Measurements from ENCODE around the gene NUTM1.

The NUTM1 gene, protein sequence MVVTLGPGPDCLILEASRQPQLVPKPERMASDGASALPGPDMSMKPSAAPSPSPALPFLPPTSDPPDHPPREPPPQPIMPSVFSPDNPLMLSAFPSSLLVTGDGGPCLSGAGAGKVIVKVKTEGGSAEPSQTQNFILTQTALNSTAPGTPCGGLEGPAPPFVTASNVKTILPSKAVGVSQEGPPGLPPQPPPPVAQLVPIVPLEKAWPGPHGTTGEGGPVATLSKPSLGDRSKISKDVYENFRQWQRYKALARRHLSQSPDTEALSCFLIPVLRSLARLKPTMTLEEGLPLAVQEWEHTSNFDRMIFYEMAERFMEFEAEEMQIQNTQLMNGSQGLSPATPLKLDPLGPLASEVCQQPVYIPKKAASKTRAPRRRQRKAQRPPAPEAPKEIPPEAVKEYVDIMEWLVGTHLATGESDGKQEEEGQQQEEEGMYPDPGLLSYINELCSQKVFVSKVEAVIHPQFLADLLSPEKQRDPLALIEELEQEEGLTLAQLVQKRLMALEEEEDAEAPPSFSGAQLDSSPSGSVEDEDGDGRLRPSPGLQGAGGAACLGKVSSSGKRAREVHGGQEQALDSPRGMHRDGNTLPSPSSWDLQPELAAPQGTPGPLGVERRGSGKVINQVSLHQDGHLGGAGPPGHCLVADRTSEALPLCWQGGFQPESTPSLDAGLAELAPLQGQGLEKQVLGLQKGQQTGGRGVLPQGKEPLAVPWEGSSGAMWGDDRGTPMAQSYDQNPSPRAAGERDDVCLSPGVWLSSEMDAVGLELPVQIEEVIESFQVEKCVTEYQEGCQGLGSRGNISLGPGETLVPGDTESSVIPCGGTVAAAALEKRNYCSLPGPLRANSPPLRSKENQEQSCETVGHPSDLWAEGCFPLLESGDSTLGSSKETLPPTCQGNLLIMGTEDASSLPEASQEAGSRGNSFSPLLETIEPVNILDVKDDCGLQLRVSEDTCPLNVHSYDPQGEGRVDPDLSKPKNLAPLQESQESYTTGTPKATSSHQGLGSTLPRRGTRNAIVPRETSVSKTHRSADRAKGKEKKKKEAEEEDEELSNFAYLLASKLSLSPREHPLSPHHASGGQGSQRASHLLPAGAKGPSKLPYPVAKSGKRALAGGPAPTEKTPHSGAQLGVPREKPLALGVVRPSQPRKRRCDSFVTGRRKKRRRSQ

DNA sequence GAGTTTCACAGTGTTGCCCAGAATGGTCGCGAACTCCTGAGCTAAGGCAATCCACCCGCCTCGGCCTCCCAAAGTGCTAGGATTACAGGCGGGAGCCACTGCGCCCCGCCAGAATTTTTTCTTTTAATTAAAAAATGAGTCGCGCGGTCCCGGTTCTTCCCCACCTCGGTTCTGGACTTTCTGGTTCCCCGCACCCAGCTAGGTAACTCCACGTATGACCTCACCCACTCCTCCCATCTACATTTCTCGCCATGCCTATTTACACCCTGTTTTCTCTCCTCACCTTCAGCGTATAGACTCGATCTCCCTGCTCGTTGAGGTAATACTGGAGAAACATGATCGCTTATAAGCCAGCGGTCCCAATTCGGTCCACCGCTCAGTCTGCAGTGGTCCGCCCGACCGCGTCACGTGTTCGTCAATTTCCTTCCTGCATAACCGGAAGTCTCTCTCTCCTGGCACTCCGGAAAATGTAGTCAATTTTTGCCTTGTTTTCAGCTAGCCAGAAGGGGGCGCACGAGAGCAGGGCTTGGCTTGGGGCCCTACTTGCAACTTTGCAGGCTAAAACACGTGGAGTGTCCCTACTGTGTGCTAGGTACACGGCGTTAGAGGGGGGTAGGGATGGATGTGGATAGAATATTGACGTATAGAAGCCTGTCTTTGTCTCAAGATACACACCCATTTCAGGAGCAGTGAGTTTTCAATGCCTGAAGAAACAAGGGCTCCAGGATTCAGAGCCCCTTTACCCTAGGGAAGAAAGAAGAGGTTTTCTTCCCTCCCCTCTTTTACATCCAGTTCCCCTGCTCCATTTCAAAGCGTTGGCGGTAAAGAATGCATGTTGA is at the start of gene NUTM1, which contains the start of gene NOP10:
TSS of gene NUTM1 (plus strand) at position 579 of the 839 bp plus-strand sequence. CDS start 382 bp downstream, outside the sequence.
TSS of gene NOP10 (minus strand) at position 400 of the 839 bp plus-strand sequence. CDS start at position 337, 63 bp downstream.
- DNase-seq, result peak in 55 of 56 donors; percentile 57 to 95 (median 85)

GRCh38 chr15:34297059-34297458 is 46.1 kb upstream of the NUTM1 start:
- no peak for DNase-seq

GRCh38 chr15:34301058-34301457 is 42.1 kb upstream of the NUTM1 start:
- no peak for DNase-seq

DNA sequence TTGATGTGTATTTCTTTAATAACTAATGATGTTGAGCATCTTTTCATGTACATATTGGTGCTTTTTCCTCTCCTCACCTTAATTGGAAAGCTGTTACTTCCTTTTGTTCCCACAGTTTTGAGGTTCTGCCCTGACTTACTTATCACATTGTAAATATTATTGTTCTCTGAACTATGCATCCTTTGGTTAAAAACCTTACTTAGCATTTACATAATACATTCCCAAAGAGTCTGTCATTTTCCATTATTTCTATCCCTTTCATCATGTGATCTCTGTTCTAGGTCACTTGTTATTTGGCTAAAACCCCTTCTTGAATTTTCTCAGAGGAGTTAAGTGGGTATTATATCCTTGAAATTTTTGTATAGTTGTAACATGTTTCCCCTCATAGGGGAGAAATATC is 38.5 kb upstream of the NUTM1 start:
- no peak for DNase-seq

- no peak for DNase-seq
Observed at GRCh38 chr15:34311563-34311962, 31.6 kb upstream of the NUTM1 start.

DNA sequence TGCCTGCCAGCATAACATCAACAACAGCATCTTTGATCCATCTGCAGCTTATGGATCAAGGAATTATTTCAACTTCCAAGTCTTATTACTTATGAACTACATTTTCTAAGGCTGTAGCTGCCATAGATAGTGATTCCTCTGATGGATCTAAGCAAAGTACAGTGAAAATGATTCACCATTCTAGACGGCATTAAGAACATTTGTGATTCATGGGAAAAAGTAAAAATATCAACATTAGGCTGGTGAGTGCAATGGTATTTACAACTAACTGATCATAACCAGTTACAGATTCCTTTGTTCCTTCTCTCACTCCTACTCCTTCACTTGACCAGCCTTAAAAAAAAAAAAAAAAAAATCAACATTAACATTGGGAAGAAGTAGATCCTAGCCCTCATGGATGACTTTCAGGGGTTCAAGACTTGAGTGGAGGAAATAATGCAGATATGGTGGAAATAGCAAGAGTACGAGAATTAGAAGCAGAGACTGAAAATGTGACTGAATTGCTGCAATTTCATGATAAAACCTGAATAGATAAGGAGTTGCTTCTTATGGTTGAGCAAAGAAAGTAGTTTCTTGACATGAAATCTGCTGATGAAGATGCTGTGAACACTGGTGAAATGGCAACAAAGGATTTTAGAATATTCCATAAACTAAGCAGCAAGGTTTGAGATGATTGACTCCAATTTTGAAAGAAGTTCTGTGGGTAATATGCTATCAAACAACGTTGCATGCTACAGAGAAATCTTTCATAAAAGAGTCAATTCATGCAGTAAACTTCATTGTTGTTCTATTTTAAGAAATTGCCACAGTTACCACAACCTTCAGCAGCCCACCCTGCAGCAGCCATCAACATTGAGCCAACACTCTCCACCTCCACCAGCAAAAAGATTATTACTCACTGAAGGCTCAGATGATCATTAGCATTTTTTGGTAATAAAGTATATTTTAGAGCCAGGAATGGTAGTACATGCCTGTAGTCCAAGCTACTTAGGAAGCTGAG is 28.3 kb upstream of the NUTM1 start:
- no peak for DNase-seq

DNA sequence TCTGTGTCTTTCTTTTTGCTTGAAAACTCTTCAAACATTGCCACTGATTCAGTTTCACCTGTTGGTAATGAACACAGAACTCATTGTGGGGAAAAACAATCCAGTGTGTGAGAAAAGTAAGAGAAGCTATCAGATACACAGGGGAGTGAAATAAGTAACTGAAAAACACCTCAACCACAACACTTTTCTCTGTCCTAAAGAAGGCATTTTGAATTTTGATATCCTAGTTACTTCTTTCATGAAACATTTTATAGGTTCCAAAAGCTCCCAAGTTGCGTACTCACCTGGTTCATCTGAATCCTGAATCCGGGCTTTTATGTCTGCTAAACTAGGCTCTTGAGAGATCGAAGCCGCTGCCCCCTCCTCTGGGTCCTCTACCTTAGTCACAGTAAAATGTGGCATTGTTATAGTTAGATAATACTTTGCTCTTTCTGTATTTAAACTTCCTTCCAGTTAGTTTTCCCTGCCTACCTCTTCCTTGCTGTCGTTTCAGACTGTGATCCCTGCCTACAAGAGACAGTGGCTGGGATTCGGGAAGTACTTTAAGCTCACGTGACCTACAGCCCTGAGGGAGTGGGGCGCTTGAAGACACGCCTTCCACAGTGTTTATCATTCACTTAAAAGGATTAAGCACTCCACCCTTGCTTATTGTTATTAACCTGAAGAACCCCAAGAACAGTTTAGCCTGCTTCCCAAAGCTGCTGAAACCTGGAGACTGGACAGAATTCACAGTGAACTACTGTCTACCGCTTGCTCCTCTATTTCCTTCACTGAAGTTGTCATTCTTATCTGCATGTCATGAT is 24.6 kb upstream of the NUTM1 start:
- DNase-seq, result peak in 21 of 56 donors; percentile 1 to 49 (median 16)

DNA sequence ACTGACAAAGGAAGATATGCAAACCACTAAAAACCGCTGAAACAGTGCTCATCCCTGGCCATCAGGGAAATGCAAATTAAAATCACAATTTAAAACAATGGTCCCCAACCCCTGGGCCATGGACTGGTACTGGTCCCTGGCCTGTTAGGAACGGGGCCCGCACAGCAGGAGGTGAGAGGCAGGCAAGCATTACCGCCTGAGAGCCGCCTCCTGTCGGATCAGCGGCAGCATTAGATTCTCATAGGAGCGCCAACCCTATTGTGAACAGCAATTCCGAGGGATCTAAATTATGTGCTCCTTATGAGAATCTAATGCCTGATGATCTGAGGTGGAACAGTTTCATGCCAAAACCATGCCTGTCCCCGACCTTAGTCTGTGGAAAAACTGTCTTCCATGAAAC is 19.9 kb upstream of the NUTM1 start:
- DNase-seq, result no peak

DNA sequence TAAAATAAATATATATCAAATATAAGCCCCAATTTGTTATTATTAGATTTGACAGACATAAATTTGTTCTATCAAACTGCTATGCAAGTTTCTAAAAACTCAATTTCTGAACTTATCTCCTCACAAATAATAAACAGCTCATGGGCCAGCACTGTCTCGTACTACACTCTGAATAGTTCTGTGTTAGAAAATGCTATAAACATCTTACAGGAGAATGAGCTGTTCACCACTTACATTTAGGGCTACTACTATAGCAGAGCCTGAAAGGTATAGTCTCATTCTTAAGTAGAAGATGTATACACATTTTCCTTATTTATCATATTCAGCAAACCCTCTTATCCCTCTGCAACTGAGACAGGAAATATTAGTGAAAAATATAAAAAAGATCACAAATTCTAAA is 18.2 kb upstream of the NUTM1 start:
- no peak for DNase-seq

DNA sequence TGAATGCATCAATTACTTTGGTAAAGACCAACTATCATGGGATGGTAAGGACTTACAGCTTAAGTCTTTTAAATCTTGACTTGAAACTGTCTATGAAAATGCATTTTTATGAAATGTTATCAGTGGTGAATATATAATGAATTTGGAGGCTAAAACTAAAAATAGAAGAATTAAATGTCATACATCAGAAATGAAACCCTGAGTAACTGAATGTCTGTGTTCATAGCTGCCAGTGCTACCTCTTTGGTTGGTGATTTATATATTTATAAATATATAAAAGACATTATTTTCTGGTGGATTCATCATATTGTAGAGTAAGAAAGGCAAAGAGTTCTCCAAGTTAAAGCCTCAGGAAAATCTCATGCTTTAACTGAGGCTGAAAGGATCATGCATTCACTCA is 17.7 kb upstream of the NUTM1 start:
- DNase-seq, result no peak

DNA sequence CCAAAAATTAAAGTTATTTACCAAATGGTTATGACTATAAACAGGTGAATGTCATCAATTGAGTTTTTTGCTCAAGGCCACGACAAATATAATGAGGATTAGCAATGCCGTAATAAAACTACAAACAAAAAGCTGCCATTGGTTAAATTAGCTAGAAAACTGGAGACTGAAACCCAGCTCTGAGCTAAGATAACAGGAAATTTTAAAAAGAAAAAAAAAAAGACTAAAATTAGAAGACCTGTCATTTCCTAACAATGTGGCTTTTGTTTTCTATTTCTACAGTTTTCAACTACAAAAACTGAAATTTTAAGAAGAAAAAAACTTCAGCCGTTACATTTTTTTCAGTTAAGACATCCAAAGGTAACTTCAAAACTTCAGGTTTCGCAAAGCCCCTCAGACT is 15.2 kb upstream of the NUTM1 start:
- no peak for DNase-seq

GRCh38 chr15:34329006-34329405 is 14.1 kb upstream of the NUTM1 start:
- DNase-seq, result no peak

- no peak for DNase-seq
Observed at GRCh38 chr15:34330279-34330678, 12.8 kb upstream of the NUTM1 start.

- DNase-seq, result no peak
Observed at GRCh38 chr15:34331809-34332208, 11.3 kb upstream of the NUTM1 start.

DNA sequence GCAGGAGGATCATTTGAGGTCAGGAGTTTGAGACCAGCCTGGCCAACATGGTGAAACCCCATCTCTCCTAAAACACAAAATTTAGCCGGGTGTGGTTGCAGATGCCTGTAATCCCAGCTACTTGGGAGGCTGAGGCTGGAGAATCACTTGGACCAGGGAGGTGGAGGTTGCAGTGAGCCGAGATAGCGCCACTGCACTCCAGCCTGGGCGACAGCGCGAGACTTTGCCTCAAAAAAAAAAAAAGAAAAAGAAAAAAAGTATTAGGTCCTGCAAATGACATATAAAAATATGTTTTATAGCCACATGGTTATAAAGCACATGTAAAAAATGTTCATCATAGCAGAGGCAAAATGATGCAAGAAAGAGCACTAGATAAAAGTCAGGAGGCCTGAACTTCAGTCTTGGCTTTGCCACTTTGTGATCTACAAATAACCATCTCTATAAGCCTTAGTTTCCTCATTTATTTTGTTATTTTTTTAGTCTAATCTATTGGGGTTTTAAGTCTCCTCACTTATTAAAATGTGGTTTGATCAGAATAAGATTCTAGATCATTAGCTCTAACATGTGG is 10.5 kb upstream of the NUTM1 start:
- DNase-seq, result no peak

DNA sequence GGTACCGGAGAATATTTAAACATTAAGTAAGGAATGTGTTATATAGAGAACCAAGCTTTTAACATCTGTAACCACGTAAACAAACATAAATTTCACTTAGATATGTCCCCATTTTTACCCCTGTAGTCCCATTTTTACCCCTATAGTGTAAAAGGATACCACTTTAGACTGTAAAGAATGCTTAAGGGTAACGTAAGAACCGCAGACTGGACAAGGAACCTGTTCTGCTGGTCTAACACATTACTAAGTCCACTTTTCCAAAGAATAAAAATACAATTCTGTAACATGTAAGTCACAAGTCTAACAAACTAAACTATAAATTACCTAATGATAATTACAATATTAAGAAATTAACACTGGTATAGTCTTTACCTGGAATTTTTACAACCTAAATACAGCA is 8.4 kb upstream of the NUTM1 start:
- no peak for DNase-seq

- DNase-seq, result no peak
Observed at GRCh38 chr15:34335176-34336032, 7.7 kb upstream of the NUTM1 start.
